Keratinocyte (primary cell): Measurements from ENCODE around the gene CRYL1. TPM values are rescaled to one million over a fixed set of nuclear protein-coding genes. Genes with fewer than 3 reads are reported as not detected.

Experiments used
- DNase-seq: peaks from one replicate; pipeline ENCODE4 v3.0.0-alpha.2; 2011; ENCODE audit warnings: low read depth, missing footprints, low spot score
- FAIRE-seq: peaks from 2 replicates; lab custom pipeline; 2011; peaks lifted over from hg19 to GRCh38; lab: Jason Lieb, UNC
- H2AFZ ChIP-seq: 2 replicates; pipeline ENCODE4 v1.6.0; 2012; ENCODE audit warnings: low read length, control low read depth, inconsistent platforms; ENCODE audit not compliant: control insufficient read depth
- H3K27ac ChIP-seq: 2 replicates; pipeline ENCODE4 v1.5.1; 2011; ENCODE audit warnings: low read length; ENCODE audit not compliant: control insufficient read depth, insufficient read depth
- H3K27me3 ChIP-seq: 3 replicates; pipeline ENCODE4 v1.6.0; 2011; ENCODE audit warnings: low read length; ENCODE audit not compliant: control insufficient read depth, insufficient read depth; ENCODE audit errors: extremely low read depth
- H3K36me3 ChIP-seq, 2 experiments: 2 replicates in 1 of 2; 3 replicates in 1 of 2; pipeline ENCODE4 v1.5.1; 2011; ENCODE audit warnings: low read length in 2 of 2, mild to moderate bottlenecking in 1 of 2; ENCODE audit not compliant: control insufficient read depth in 2 of 2, insufficient read depth in 2 of 2; ENCODE audit errors: extremely low read depth in 1 of 2
- H3K4me1 ChIP-seq: 3 replicates; pipeline ENCODE4 v1.5.1; 2011; ENCODE audit warnings: low read length; ENCODE audit not compliant: control insufficient read depth, insufficient read depth; ENCODE audit errors: extremely low read depth
- H3K4me2 ChIP-seq: 3 replicates; pipeline ENCODE4 v1.6.0; 2011; ENCODE audit warnings: low read depth, low read length; ENCODE audit not compliant: control insufficient read depth, insufficient read depth; ENCODE audit errors: extremely low read depth
- H3K4me3 ChIP-seq, 3 experiments: fragments of 200-600 bp in 1 of 3; sonication (generic) in 1 of 3; 2 replicates in 2 of 3; 3 replicates in 1 of 3; pipeline ENCODE4 v1.5.1; 2011 to 2016; ENCODE audit warnings: low read length in 3 of 3, mild to moderate bottlenecking in 3 of 3, control low read depth in 2 of 3, inconsistent platforms in 1 of 3, low read depth in 1 of 3, mixed read lengths in 1 of 3, mixed run types in 1 of 3, moderate library complexity in 1 of 3; ENCODE audit not compliant: control insufficient read depth in 2 of 3, insufficient read depth in 2 of 3; ENCODE audit errors: extremely low read depth in 1 of 3
- H3K79me2 ChIP-seq: 2 replicates; pipeline ENCODE4 v1.6.0; 2012; ENCODE audit warnings: low read length; ENCODE audit not compliant: control insufficient read depth, insufficient read depth
- H3K9ac ChIP-seq: 3 replicates; pipeline ENCODE4 v1.6.0; 2011; ENCODE audit warnings: low read length; ENCODE audit not compliant: control insufficient read depth, insufficient read depth; ENCODE audit errors: extremely low read depth
- H3K9me1 ChIP-seq: 3 replicates; pipeline ENCODE4 v1.6.0; 2011; ENCODE audit warnings: low read length; ENCODE audit not compliant: control insufficient read depth, insufficient read depth; ENCODE audit errors: extremely low read depth
- H3K9me3 ChIP-seq: 2 replicates; pipeline ENCODE4 v1.5.1; 2012; ENCODE audit warnings: low read depth, low read length; ENCODE audit not compliant: control insufficient read depth
- H4K20me1 ChIP-seq: 3 replicates; pipeline ENCODE4 v1.6.0; 2011; ENCODE audit warnings: low read length; ENCODE audit not compliant: control insufficient read depth, insufficient read depth; ENCODE audit errors: extremely low read depth
- CTCF ChIP-seq, 3 experiments: IDR thresholded peaks in 1 of 3; conservative IDR thresholded peaks in 1 of 3; optimal IDR thresholded peaks in 1 of 3; 2 replicates in 2 of 3; 3 replicates in 1 of 3; pipeline versions ENCODE3 to v1.5.1; 2011; ENCODE audit warnings: low read length in 3 of 3, mild to moderate bottlenecking in 3 of 3, moderate library complexity in 2 of 3, control low read depth in 1 of 3, inconsistent platforms in 1 of 3; ENCODE audit not compliant: insufficient read depth in 2 of 3; ENCODE audit errors: extremely low read depth in 1 of 3
- EZH2 ChIP-seq: IDR thresholded peaks from one replicate; pipeline ENCODE4 v1.6.1; 2012; ENCODE audit warnings: inconsistent platforms, mild to moderate bottlenecking, low read length, moderate library complexity
- dilution Hi-C: fragments of 300-500 bp; cut with MboI; formaldehyde crosslinking; loops from one replicate; pipeline ENCODE4 v1.7.0; 2020; ENCODE audit warnings: low sequenced_read_pairs; ENCODE audit not compliant: extremely low pct_ligation_motif_present
- polyA plus RNA-seq, 5 experiments: library from polyadenylated mRNA; depleted of rRNA in 3 of 5; stranded (reverse) in 3 of 5; stranded (forward) in 1 of 5; unstranded in 1 of 5; fragments of >200 nt; gene quantifications; 1 replicate in 1 of 5; 2 replicates in 3 of 5; 3 replicates in 1 of 5; pipeline versions ENCODE4 v1.2.1 to v1.2.3, GENCODE V29; 2011 to 2012; ENCODE audit warnings: missing spikeins in 2 of 5, low read depth in 1 of 5, low replicate concordance in 1 of 5
- small RNA-seq, 3 experiments: library from RNA; depleted of rRNA; stranded (forward); fragments of <200 nt; gene quantifications; one replicate each; pipeline ENCODE3, GENCODE V24; 2012; ENCODE audit warnings: low read depth in 3 of 3, low replicate concordance in 1 of 3; ENCODE audit not compliant: insufficient read length in 3 of 3

Gene CRYL1
- polyA plus RNA-seq, 1 donor (not counting 4 experiments of a cell fraction or from before 2014, with no cell fraction given): 27.2 TPM

GRCh38 chr13:20353973-20354372 is 171.7 kb downstream of the CRYL1 start:
- FAIRE-seq (peak; percentile 87), DNase-seq (no peak)
- Histone ChIP-seq H3K36me3 (no peaks in the 10 kb centered on the region), H3K27ac (no peak overlapping the region), H3K79me2 (no peaks in the 10 kb centered on the region), H3K9ac (no peak overlapping the region), H3K9me3 (no peaks in the 10 kb centered on the region), H3K4me1 (peaks cover 47% of the 10 kb centered on the region), H3K4me2 (no peak overlapping the region), H3K27me3 (no peaks in the 10 kb centered on the region), H3K4me3 (no peak overlapping the region), H4K20me1 (no peaks in the 10 kb centered on the region), H3K9me1 (no peaks in the 10 kb centered on the region), H2AFZ (no peak overlapping the region)
- dilution Hi-C loops: no loop called here
- TF ChIP-seq EZH2: no peak
- TF ChIP-seq CTCF (optimal IDR thresholded peaks at IDR 0.05 in 1 of 3, IDR thresholded peaks at IDR 0.05 in 1 of 3, conservative IDR thresholded peaks at IDR 0.05 in 1 of 3; ENCODE audit: extremely low read depth in 1 of 3, insufficient read depth in 2 of 3, low read length in 3 of 3): peak in 1 of 3 experiments; percentile 18

Small RNAs within 50 kb of the gene (small RNA-seq; reads per million reads assigned to genes)
- gene MIR4499: 0 reads per million in 3 experiments

Other genes starting within 250 kb of the CRYL1 start
- gene IFT88, start 41.3 kb upstream of the CRYL1 start, polyA plus RNA-seq: 4.6 to 9.5 TPM (median 6.2 TPM) in 3 replicates
- gene IL17D, start 177.8 kb upstream of the CRYL1 start, polyA plus RNA-seq: 0.07 to 0.09 TPM (median 0.09 TPM) in 3 replicates
- 9.2 to 11.5 TPM (median 10.1 TPM) in 3 replicates for gene EEF1AKMT1, start 248.1 kb upstream of the CRYL1 start, polyA plus RNA-seq